Vein endothelial cell (primary cell): ENCODE results near the gene PSMC2. TPM values are rescaled to one million over a fixed set of nuclear protein-coding genes. Genes with fewer than 3 reads are reported as not detected.

Source experiments
- small RNA-seq: library from RNA; depleted of rRNA; stranded (forward); fragments of <200 nt; gene quantifications from one replicate; pipeline ENCODE3, GENCODE V24; 2012
- total RNA-seq: library from RNA; depleted of rRNA; stranded (reverse); fragments of >200 nt; gene quantifications from 2 replicates; pipeline ENCODE4 v1.2.3, GENCODE V29; 2012

The PSMC2 gene
- total RNA-seq: 155 and 221 TPM in 2 replicates

GRCh38 chr7:103347507-103348267 lies at the start of gene PSMC2:
Gene PSMC2 (plus strand): TSS chr7:103347643. CDS start chr7:103347712, 69 bp downstream.

GRCh38 chr7:103344453-103345149 lies 2.8 kb upstream of the PSMC2 start, which contains the start of gene DNAJC2:
Gene DNAJC2 (minus strand): TSS chr7:103344767. CDS start chr7:103344622, 145 bp downstream.

Small RNA genes lying within 50 kb of the gene (small RNA-seq; reads per million reads assigned to genes)
- 0.32 reads per million, percentile 11 among the genes with 10 or more reads in this experiment for gene RPS29P16

Other genes starting within 250 kb of the PSMC2 start
- gene NAPEPLD, start 198.5 kb upstream of the PSMC2 start, total RNA-seq: 4.2 and 5.3 TPM in 2 replicates
- 41.1 and 49.6 TPM in 2 replicates for gene PMPCB, start 50.2 kb upstream of the PSMC2 start, total RNA-seq
- 18.9 and 32.3 TPM in 2 replicates for gene DNAJC2, start 2.9 kb upstream of the PSMC2 start, total RNA-seq
- gene SLC26A5, start 98.6 kb downstream of the PSMC2 start, total RNA-seq: 0.33 and 0.38 TPM in 2 replicates